Sigmoid colon (tissue), 7 donors: Measurements from ENCODE around the gene TTC27. TPM values are rescaled to one million over a fixed set of nuclear protein-coding genes. Genes with fewer than 3 reads are reported as not detected.

Experiments used
- DNase-seq: peaks from one replicate; pipeline ENCODE4 v3.0.0-alpha.2; 2019
- H3K27ac ChIP-seq, 4 donors: fragments of 200-600 bp; sonication (generic); one replicate each; pipeline ENCODE4 v1.5.1; 2016 to 2019; ENCODE audit warnings: mild to moderate bottlenecking in 1 of 4
- H3K27me3 ChIP-seq, 3 donors: fragments of 200-600 bp; sonication (generic); one replicate each; pipeline ENCODE4 v1.5.1; 2019; ENCODE audit warnings: mild to moderate bottlenecking in 1 of 3
- H3K36me3 ChIP-seq, 4 donors: fragments of 200-600 bp; sonication (generic); one replicate each; pipeline ENCODE4 v1.5.1; 2016 to 2019
- H3K4me1 ChIP-seq, 4 donors: fragments of 200-600 bp; sonication (generic); one replicate each; pipeline ENCODE4 v1.5.1; 2017 to 2019
- H3K4me3 ChIP-seq, 4 donors: fragments of 200-600 bp; sonication (generic); one replicate each; pipeline ENCODE4 v1.5.1; 2017 to 2019; ENCODE audit warnings: mild to moderate bottlenecking in 2 of 4, moderate library complexity in 1 of 4
- H3K9me3 ChIP-seq, 4 donors: fragments of 200-600 bp in 3 of 4; sonication (generic) in 3 of 4; one replicate each; pipeline versions ENCODE4 v1.5.1 to v1.6.1; 2013 to 2019
- EP300 ChIP-seq, 4 donors: sonication (generic); formaldehyde crosslinking; IDR thresholded peaks; one replicate each; pipeline ENCODE4 v1.6.1; 2017; ENCODE audit warnings: antibody characterized with exemption in 4 of 4
- POLR2A ChIP-seq, 2 donors: fragments of 450-650 bp; IDR thresholded peaks; one replicate each; pipeline ENCODE4 v1.6.1; 2016; ENCODE audit warnings: antibody characterized with exemption in 2 of 2, mild to moderate bottlenecking in 2 of 2, moderate library complexity in 2 of 2
- POLR2AphosphoS5 ChIP-seq, 4 donors: sonication (generic); formaldehyde crosslinking; IDR thresholded peaks; one replicate each; pipeline ENCODE4 v1.6.1; 2017; ENCODE audit warnings: antibody characterized with exemption in 4 of 4
- WGBS, 2 donors: extraction: QIAGEN DNeasy Blood & Tissue Kit; methylation state at CpG; one replicate each; pipeline ENCODE4 v1.1.7; 2013; 5-methylcytosine and 5-hydroxymethylcytosine counted together
- intact Hi-C: fragments of 100-400 bp; cut with DNase I; formaldehyde crosslinking; loops from one replicate; pipeline ENCODE4 v1.15.1; 2023
- polyA plus RNA-seq, 3 donors: library from polyadenylated mRNA; stranded (reverse); fragments of 200-250 nt; gene quantifications; one replicate each; pipeline ENCODE4 v1.2.3, GENCODE V29; 2013
- total RNA-seq, 4 donors: library from RNA; depleted of rRNA; stranded (reverse); fragments of >200 nt; gene quantifications; one replicate each; pipeline ENCODE4 v1.1.0, GENCODE V29; 2016
- TF ChIP-seq, protein P1 (sequence below), 4 experiments: fragments of 450-650 bp in 3 of 4; fragments of 200-600 bp in 1 of 4; IDR thresholded peaks; one replicate each; pipeline ENCODE4 v1.5.1; 2016 to 2019; ENCODE audit warnings: antibody characterized with exemption in 4 of 4, mild to moderate bottlenecking in 3 of 4, moderate library complexity in 2 of 4
- donor health status: healthy with polysubstance abuse.
- donor health status: Bipolar disorder and iron deficiency.
- donor health status: healthy.

The TTC27 gene
- total and polyA plus RNA-seq, 7 donors = 3.0 to 22.5 (median 14.1) TPM

DNA sequence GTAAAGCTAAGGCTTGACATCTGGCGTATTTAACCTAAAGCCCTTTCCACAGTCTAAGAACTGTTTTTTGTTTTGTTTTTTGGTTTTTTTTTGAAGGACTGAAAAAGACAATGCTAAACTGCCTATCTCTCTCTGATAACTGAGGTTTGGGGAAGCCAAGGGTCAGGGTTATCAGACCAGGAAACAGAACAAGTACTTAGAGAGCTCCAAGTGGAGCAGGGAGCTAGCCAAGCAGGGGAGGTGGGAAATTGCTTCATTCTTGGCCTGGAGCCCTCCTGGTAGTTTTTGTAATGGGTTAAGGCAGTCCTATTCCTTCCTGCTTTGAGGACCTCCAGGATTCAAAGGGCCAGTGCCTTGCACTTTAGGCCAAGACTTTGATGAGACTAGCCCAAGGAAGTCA is 164.6 kb downstream of the TTC27 start:
- H3K9me3 ChIP-seq = no peaks in the 10 kb centered on the region
- no peak for TF ChIP-seq EP300 (IDR thresholded peaks at IDR 0.05)
- intact Hi-C loops = no loop called here
- no peak overlapping the region for H3K27ac ChIP-seq
- H3K27me3 ChIP-seq = no peaks in the 10 kb centered on the region
- DNase-seq = no peak
- 90 to 99% methylated on average over 1 of the region's 1 CpG for WGBS, 2 donors
- H3K36me3 ChIP-seq = no peaks in the 10 kb centered on the region
- H3K4me3 ChIP-seq = no peak overlapping the region
- no peaks in the 10 kb centered on the region for H3K4me1 ChIP-seq

DNA sequence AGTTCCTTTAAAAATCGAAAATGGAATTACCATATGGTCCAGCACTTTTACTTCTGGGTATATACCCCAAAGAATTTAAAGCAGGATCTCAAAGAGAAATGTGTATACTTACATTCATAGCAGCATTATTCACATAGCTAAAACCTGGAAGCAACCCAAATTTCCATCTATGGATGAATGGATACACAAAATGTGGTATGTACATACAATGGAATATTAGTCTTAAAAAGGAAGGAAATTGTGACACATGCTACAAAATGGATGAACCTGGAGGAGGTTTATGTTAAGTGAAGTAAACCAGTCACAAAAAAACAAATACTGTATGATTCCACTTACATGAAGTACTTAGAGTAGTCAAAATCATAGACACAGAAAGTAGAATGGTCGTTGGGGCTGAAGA is 171.0 kb downstream of the TTC27 start:
- no peak for DNase-seq
- WGBS, 2 donors = 80 to 90% methylated on average over 2 of the region's 2 CpGs
- H3K36me3 ChIP-seq = no peaks in the 10 kb centered on the region
- no peaks in the 10 kb centered on the region for H3K9me3 ChIP-seq
- TF ChIP-seq POLR2A (IDR thresholded peaks at IDR 0.05) (no peak), POLR2AphosphoS5 (IDR thresholded peaks at IDR 0.05) (no peak), EP300 (IDR thresholded peaks at IDR 0.05) (no peak)
- TF ChIP-seq, protein P1, sequence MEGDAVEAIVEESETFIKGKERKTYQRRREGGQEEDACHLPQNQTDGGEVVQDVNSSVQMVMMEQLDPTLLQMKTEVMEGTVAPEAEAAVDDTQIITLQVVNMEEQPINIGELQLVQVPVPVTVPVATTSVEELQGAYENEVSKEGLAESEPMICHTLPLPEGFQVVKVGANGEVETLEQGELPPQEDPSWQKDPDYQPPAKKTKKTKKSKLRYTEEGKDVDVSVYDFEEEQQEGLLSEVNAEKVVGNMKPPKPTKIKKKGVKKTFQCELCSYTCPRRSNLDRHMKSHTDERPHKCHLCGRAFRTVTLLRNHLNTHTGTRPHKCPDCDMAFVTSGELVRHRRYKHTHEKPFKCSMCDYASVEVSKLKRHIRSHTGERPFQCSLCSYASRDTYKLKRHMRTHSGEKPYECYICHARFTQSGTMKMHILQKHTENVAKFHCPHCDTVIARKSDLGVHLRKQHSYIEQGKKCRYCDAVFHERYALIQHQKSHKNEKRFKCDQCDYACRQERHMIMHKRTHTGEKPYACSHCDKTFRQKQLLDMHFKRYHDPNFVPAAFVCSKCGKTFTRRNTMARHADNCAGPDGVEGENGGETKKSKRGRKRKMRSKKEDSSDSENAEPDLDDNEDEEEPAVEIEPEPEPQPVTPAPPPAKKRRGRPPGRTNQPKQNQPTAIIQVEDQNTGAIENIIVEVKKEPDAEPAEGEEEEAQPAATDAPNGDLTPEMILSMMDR (IDR thresholded peaks at IDR 0.05) = no peak
- no peak overlapping the region for H3K4me3 ChIP-seq
- intact Hi-C loops = no loop called here
- peaks cover 0 to 7% (median 0%) of the 10 kb centered on the region in 4 donors for H3K4me1 ChIP-seq
- no peak overlapping the region for H3K27ac ChIP-seq
- H3K27me3 ChIP-seq = no peaks in the 10 kb centered on the region

DNA sequence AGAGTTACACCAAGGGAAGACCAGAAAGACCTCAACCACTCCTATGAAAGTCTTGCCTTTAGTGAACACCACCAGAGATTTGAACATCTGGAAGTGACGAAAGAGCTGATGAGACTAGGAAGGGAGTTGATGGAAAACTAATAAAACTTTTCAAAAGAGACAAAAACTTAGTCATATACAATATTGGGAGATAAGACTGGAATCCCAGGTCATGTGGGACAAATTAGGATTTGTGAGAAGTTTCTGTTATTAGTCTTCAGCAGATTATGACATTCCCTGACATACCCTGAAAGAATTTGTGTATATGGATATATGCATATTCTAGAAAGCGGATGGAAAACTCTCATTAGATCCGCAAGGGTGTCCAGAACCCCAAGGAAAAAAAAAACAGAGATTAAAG is 173.9 kb downstream of the TTC27 start:
- TF ChIP-seq, protein P1 (IDR thresholded peaks at IDR 0.05) = no peak
- no peak for TF ChIP-seq POLR2AphosphoS5 (IDR thresholded peaks at IDR 0.05)
- no peak for TF ChIP-seq POLR2A (IDR thresholded peaks at IDR 0.05)
- no peak for TF ChIP-seq EP300 (IDR thresholded peaks at IDR 0.05)
- Histone ChIP-seq H3K9me3 (no peaks in the 10 kb centered on the region), H3K27me3 (no peaks in the 10 kb centered on the region), H3K27ac (no peak overlapping the region), H3K4me1 (peaks cover 0 to 7% (median 0%) of the 10 kb centered on the region in 4 donors), H3K36me3 (no peaks in the 10 kb centered on the region), H3K4me3 (no peak overlapping the region)
- 98 to 99% methylated on average over 3 of the region's 3 CpGs for WGBS, 2 donors
- intact Hi-C loops = no loop called here
- no peak for DNase-seq

DNA sequence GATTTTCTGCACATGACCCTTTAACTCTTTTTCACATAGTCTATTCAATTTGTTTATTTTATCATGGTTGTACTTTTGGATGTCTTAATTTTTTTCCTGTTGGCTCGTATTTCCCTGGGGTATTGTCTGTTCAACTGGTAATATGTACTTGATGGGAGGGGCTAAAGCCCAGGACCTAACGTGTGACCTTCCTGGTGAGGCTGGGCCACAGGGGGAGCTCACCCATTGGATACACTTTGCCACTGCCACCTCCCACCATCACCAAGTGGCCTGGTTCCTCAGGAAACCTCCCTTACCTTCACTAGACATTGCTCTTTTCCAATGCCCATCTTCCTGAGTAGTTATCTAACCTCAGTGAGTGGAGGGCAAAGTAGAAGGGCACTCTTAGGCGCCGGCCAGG is 175.0 kb downstream of the TTC27 start:
- Histone ChIP-seq H3K4me3 (no peak overlapping the region), H3K27me3 (no peaks in the 10 kb centered on the region), H3K36me3 (no peaks in the 10 kb centered on the region), H3K4me1 (peaks cover 0 to 7% (median 0%) of the 10 kb centered on the region in 4 donors), H3K9me3 (no peaks in the 10 kb centered on the region), H3K27ac (no peak overlapping the region)
- 94 to 96% methylated on average over 4 of the region's 4 CpGs for WGBS, 2 donors
- intact Hi-C loops = no loop called here
- no peak for TF ChIP-seq POLR2A (IDR thresholded peaks at IDR 0.05)
- no peak for TF ChIP-seq POLR2AphosphoS5 (IDR thresholded peaks at IDR 0.05)
- no peak for TF ChIP-seq EP300 (IDR thresholded peaks at IDR 0.05)
- TF ChIP-seq, protein P1 (IDR thresholded peaks at IDR 0.05) = no peak
- no peak for DNase-seq

DNA sequence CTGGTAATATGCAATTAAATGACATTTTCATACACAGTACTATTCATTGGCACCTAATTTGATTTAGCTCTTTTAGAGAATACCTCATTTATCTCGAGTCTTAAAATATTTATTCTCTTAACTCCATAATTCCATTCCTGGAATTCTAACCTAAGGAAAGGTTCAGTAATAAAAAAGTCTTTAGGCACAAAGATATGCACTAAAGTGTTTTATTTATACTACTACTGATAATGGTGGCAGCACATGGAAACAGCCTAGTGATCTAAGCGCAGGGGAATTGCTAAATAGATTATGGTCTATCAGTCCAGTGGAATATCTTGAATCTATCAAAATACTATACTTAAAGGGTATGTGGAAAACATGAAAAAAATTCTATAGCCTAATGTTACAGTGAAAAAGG is 176.4 kb downstream of the TTC27 start:
- TF ChIP-seq POLR2A (IDR thresholded peaks at IDR 0.05) = no peak
- Histone ChIP-seq H3K27me3 (no peaks in the 10 kb centered on the region), H3K4me3 (no peak overlapping the region), H3K4me1 (no peaks in the 10 kb centered on the region), H3K27ac (no peak overlapping the region), H3K36me3 (no peaks in the 10 kb centered on the region), H3K9me3 (no peaks in the 10 kb centered on the region)
- no peak for DNase-seq
- 21 to 72% methylated on average over 2 of the region's 2 CpGs for WGBS, 2 donors
- intact Hi-C loops = no loop called here
